Measurements from ENCODE around the gene DSCAML1.
"Not testable (repeated sequence)": the region's sequence is repeated elsewhere in the genome, so short reads cannot be mapped to it uniquely, and the experiment has no call there.

DSCAML1 gene

GRCh38 chr11:117768506-117768905 lies 28.5 kb downstream of the DSCAML1 start:
- no peak for DNase-seq (ENCODE audit: extremely low read depth, low read depth)
- TF ChIP-seq, protein P1, sequence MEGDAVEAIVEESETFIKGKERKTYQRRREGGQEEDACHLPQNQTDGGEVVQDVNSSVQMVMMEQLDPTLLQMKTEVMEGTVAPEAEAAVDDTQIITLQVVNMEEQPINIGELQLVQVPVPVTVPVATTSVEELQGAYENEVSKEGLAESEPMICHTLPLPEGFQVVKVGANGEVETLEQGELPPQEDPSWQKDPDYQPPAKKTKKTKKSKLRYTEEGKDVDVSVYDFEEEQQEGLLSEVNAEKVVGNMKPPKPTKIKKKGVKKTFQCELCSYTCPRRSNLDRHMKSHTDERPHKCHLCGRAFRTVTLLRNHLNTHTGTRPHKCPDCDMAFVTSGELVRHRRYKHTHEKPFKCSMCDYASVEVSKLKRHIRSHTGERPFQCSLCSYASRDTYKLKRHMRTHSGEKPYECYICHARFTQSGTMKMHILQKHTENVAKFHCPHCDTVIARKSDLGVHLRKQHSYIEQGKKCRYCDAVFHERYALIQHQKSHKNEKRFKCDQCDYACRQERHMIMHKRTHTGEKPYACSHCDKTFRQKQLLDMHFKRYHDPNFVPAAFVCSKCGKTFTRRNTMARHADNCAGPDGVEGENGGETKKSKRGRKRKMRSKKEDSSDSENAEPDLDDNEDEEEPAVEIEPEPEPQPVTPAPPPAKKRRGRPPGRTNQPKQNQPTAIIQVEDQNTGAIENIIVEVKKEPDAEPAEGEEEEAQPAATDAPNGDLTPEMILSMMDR (IDR thresholded peaks at IDR 0.05; ENCODE audit: low read depth, low read length, missing control alignments): no peak
- no peak overlapping the region for H3K4me3 ChIP-seq (replicated peaks; ENCODE audit: low read depth, low read length)

GRCh38 chr11:117767071-117767470 lies 29.9 kb downstream of the DSCAML1 start:
- TF ChIP-seq, protein P1 (IDR thresholded peaks at IDR 0.05; ENCODE audit: low read depth, low read length, missing control alignments): no peak
- H3K4me3 ChIP-seq (replicated peaks; ENCODE audit: low read depth, low read length): no peak overlapping the region
- DNase-seq (ENCODE audit: extremely low read depth, low read depth): no peak

DNA sequence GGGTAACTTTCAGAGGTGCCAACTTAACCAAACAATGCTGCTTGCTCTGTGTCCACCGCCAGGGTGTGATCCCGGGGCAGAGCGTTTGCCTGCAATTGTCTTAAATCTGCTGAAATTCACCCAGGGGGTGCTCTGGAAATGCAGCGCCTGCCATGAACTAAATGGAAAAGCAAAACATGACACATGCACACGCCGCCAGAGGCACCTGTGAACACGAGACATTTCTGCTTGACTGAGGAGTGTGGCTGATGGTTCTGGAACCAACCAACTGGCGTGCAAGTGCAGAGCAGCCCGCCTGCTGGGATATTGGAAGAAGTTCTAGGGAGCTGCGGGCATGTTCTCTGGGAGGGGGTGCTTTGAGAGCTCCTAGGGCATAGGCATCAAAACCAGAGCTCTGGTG lies 30.4 kb downstream of the DSCAML1 start:
- no peak for DNase-seq (ENCODE audit: extremely low read depth, low read depth)
- H3K4me3 ChIP-seq (replicated peaks; ENCODE audit: low read depth, low read length): no peak overlapping the region
- TF ChIP-seq, protein P1 (IDR thresholded peaks at IDR 0.05; ENCODE audit: low read depth, low read length, missing control alignments): no peak

DNA sequence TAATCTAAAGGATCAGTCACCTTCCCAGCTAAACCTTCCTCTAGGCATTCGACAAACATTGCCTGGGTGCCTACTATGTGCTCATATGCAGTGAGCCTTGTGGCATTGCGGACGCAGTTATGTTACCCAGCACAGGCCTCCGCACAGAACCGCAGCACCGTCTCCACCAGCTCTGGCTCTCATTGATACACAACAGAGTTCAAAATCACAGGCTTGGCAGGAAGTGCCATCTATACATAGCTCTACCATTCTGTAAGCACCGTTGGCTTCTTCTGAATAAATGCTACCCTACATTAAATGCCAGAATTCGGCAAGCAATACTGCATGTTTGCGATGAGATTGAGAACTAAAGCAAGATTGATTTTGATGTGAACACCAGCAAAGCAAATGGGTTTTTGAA lies 31.0 kb downstream of the DSCAML1 start:
- TF ChIP-seq, protein P1 (IDR thresholded peaks at IDR 0.05; ENCODE audit: low read depth, low read length, missing control alignments): no peak
- no peak for DNase-seq (ENCODE audit: extremely low read depth, low read depth)
- H3K4me3 ChIP-seq (replicated peaks; ENCODE audit: low read depth, low read length): no peak overlapping the region

DNA sequence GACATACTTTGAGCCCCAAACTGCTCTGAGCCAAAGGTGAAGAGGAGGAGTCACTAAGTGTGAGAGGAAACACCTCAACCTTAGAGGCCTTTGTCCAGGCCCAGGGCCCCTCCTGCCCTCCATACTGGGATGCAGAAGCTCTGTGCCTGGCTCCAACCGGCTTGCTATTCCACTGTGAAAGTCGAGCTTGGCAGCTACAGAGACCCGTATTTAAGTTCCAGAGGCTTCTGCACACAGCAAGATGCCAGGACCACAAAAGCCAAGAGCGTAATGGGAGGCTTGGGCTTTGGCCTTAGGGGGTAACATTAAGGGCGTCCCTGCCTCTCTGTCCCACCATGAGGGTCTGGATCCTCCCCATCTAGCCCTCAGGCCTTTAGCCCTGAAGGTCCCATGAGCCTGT lies 31.9 kb downstream of the DSCAML1 start:
- no peak overlapping the region for H3K4me3 ChIP-seq (replicated peaks; ENCODE audit: low read depth, low read length)
- TF ChIP-seq, protein P1 (IDR thresholded peaks at IDR 0.05; ENCODE audit: low read depth, low read length, missing control alignments): no peak
- no peak for DNase-seq (ENCODE audit: extremely low read depth, low read depth)

GRCh38 chr11:117763465-117763864 lies 33.6 kb downstream of the DSCAML1 start:
- H3K4me3 ChIP-seq (replicated peaks; ENCODE audit: low read depth, low read length): not testable (repeated sequence)

DNA sequence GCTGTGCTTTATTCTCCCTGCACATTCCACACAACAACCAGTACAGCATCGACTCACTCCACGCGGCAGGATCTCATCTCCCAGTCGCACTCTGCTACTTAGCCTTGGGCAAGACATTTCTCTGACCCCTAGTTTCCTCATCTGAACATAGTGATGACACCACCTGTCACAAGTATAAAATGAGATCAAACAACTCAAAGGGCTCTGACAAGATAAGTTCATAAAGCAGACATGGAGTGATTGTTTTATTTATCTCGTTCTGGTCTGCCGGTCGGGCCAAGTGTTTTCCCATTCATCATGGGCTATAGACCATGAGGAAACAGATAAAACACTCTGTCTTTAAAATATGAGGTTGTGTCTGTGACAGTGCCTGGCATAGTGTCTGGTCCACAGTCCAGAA lies 35.0 kb downstream of the DSCAML1 start:
- H3K4me3 ChIP-seq (replicated peaks; ENCODE audit: low read depth, low read length): no peak overlapping the region
- TF ChIP-seq, protein P1 (IDR thresholded peaks at IDR 0.05; ENCODE audit: low read depth, low read length, missing control alignments): no peak
- DNase-seq (ENCODE audit: extremely low read depth, low read depth): no peak

More at GRCh38 chr11:117763465-117763864, 33.6 kb downstream of the DSCAML1 start:
- DNase-seq (ENCODE audit: extremely low read depth, low read depth): not testable (repeated sequence)
